Neural cell (in vitro differentiated cells): ENCODE measurements around the gene PGR. TPM values are rescaled to one million over a fixed set of nuclear protein-coding genes. Genes with fewer than 3 reads are reported as not detected.

Source experiments
- H2AFZ ChIP-seq: fragments of 200-600, 300-800 bp; sonication (generic), shearing (Covaris generic); 2 replicates; pipeline ENCODE4 v1.6.0; 2014; ENCODE audit warnings: low read depth, mild to moderate bottlenecking, antibody characterized with exemption, low read length, moderate library complexity
- H3F3A ChIP-seq: fragments of 200-600 bp; shearing (Covaris generic); 2 replicates; pipeline ENCODE4 v1.6.1; 2016; ENCODE audit warnings: mild to moderate bottlenecking, moderate library complexity, mixed read lengths, antibody characterized with exemption, low read length; ENCODE audit not compliant: insufficient read depth, poor library complexity, severe bottlenecking
- H3K27ac ChIP-seq: fragments of 200-600, 300-800 bp; sonication (generic), shearing (Covaris generic); 2 replicates; pipeline ENCODE4 v1.5.1; 2014; ENCODE audit warnings: mild to moderate bottlenecking, low read length, moderate library complexity
- H3K27me3 ChIP-seq: fragments of 300-800, 200-600 bp; sonication (generic), shearing (Covaris generic); 2 replicates; pipeline ENCODE4 v1.6.0; 2014; ENCODE audit warnings: mild to moderate bottlenecking, low read depth, low read length, moderate library complexity; ENCODE audit not compliant: insufficient read depth
- H3K36me3 ChIP-seq: fragments of 300-800, 200-600 bp; sonication (generic), shearing (Covaris generic); 2 replicates; pipeline ENCODE4 v1.5.1; 2014; ENCODE audit warnings: mild to moderate bottlenecking, antibody characterized with exemption, low read length, moderate library complexity; ENCODE audit not compliant: insufficient read depth
- H3K4me2 ChIP-seq: fragments of 300-800, 200-600 bp; sonication (generic), shearing (Covaris generic); 2 replicates; pipeline ENCODE4 v1.6.0; 2014; ENCODE audit warnings: mild to moderate bottlenecking, low read length
- H3K4me3 ChIP-seq: fragments of 300-800, 200-600 bp; sonication (generic), shearing (Covaris generic); 2 replicates; pipeline ENCODE4 v1.5.1; 2014; ENCODE audit warnings: mild to moderate bottlenecking, low read length, moderate library complexity
- H3K79me2 ChIP-seq: fragments of 200-600 bp; shearing (Covaris generic); replicated peaks from 2 replicates; pipeline ENCODE4 v1.6.0; 2014; ENCODE audit warnings: mild to moderate bottlenecking, low read length, moderate library complexity; ENCODE audit not compliant: insufficient read depth
- H3K9ac ChIP-seq: fragments of 300-800, 200-600 bp; sonication (generic), shearing (Covaris generic); 2 replicates; pipeline ENCODE4 v1.6.1; 2016; ENCODE audit warnings: mild to moderate bottlenecking, low read length, mixed read lengths
- H3K9me2 ChIP-seq: fragments of 200-600 bp; shearing (Covaris generic); 2 replicates; pipeline ENCODE4 v1.6.1; 2016; ENCODE audit warnings: mild to moderate bottlenecking, low read length, mixed read lengths; ENCODE audit not compliant: insufficient read depth
- H3K9me3 ChIP-seq: fragments of 200-600, 300-800 bp; sonication (generic), shearing (Covaris generic); 2 replicates; pipeline ENCODE4 v1.6.1; 2016; ENCODE audit warnings: mild to moderate bottlenecking, mixed run types, low read length, moderate library complexity, mixed read lengths
- H4K20me1 ChIP-seq: fragments of 200-600 bp; shearing (Covaris generic); 2 replicates; pipeline ENCODE4 v1.6.1; 2016; ENCODE audit warnings: mild to moderate bottlenecking, mixed run types; ENCODE audit not compliant: insufficient read depth
- CTCF ChIP-seq: fragments of 450-650 bp; IDR thresholded peaks from 2 replicates; pipeline ENCODE4 v1.5.1; 2014; ENCODE audit warnings: antibody characterized with exemption, mild to moderate bottlenecking, moderate library complexity; ENCODE audit not compliant: poor library complexity, severe bottlenecking
- EP300 ChIP-seq: fragments of 450-650 bp; conservative IDR thresholded peaks from 2 replicates; pipeline ENCODE4 v1.6.1; 2014; ENCODE audit warnings: antibody characterized with exemption, mild to moderate bottlenecking, moderate library complexity; ENCODE audit not compliant: poor library complexity, severe bottlenecking
- EZH2 ChIP-seq: fragments of 200-600, 300-800 bp; shearing (Covaris generic), sonication (generic); IDR thresholded peaks from 2 replicates; pipeline ENCODE4 v1.6.1; 2014; ENCODE audit warnings: antibody characterized with exemption, low read length, borderline replicate concordance, mild to moderate bottlenecking; ENCODE audit not compliant: insufficient read depth, poor library complexity, severe bottlenecking
- MXI1 ChIP-seq: fragments of 450-650 bp; conservative IDR thresholded peaks from 2 replicates; pipeline ENCODE4 v1.6.1; 2014; ENCODE audit warnings: antibody characterized with exemption, mild to moderate bottlenecking; ENCODE audit not compliant: poor library complexity, severe bottlenecking
- POLR2AphosphoS5 ChIP-seq: IDR thresholded peaks from 2 replicates; pipeline ENCODE4 v1.6.1; 2012
- RAD21 ChIP-seq: fragments of 450-650 bp; conservative IDR thresholded peaks from 2 replicates; pipeline ENCODE4 v1.6.1; 2014; ENCODE audit warnings: antibody characterized with exemption, mild to moderate bottlenecking, moderate library complexity
- SMC3 ChIP-seq: fragments of 450-650 bp; conservative IDR thresholded peaks from 2 replicates; pipeline ENCODE4 v1.6.1; 2014; ENCODE audit warnings: antibody characterized with exemption, mild to moderate bottlenecking, moderate library complexity; ENCODE audit not compliant: poor library complexity
- TAF1 ChIP-seq: IDR thresholded peaks from 2 replicates; pipeline ENCODE4 v1.6.1; 2012; ENCODE audit warnings: low read depth
- polyA plus RNA-seq: library from polyadenylated mRNA; depleted of rRNA; stranded (reverse); fragments of >200 nt; gene quantifications from 2 replicates; pipeline ENCODE4 v1.2.3, GENCODE V29; 2014
- TF ChIP-seq, protein P1 (sequence below): IDR thresholded peaks from 2 replicates; pipeline ENCODE4 v1.6.1; 2012; ENCODE audit warnings: borderline replicate concordance

Gene PGR
- polyA plus RNA-seq, 1 donor from 2014 or later: not detected

GRCh38 chr11:101030015-101030414 lies 99.6 kb downstream of the PGR start:
- TF ChIP-seq EP300 (no peak), RAD21 (no peak), SMC3 (no peak), EZH2 (no peak), MXI1 (no peak), TAF1 (no peak), POLR2AphosphoS5 (no peak), CTCF (no peak)
- TF ChIP-seq, protein P1, sequence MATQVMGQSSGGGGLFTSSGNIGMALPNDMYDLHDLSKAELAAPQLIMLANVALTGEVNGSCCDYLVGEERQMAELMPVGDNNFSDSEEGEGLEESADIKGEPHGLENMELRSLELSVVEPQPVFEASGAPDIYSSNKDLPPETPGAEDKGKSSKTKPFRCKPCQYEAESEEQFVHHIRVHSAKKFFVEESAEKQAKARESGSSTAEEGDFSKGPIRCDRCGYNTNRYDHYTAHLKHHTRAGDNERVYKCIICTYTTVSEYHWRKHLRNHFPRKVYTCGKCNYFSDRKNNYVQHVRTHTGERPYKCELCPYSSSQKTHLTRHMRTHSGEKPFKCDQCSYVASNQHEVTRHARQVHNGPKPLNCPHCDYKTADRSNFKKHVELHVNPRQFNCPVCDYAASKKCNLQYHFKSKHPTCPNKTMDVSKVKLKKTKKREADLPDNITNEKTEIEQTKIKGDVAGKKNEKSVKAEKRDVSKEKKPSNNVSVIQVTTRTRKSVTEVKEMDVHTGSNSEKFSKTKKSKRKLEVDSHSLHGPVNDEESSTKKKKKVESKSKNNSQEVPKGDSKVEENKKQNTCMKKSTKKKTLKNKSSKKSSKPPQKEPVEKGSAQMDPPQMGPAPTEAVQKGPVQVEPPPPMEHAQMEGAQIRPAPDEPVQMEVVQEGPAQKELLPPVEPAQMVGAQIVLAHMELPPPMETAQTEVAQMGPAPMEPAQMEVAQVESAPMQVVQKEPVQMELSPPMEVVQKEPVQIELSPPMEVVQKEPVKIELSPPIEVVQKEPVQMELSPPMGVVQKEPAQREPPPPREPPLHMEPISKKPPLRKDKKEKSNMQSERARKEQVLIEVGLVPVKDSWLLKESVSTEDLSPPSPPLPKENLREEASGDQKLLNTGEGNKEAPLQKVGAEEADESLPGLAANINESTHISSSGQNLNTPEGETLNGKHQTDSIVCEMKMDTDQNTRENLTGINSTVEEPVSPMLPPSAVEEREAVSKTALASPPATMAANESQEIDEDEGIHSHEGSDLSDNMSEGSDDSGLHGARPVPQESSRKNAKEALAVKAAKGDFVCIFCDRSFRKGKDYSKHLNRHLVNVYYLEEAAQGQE: no peak
- H3K4me2 ChIP-seq: no peak overlapping the region
- H3K9me3 ChIP-seq: no peaks in the 10 kb centered on the region

DNA sequence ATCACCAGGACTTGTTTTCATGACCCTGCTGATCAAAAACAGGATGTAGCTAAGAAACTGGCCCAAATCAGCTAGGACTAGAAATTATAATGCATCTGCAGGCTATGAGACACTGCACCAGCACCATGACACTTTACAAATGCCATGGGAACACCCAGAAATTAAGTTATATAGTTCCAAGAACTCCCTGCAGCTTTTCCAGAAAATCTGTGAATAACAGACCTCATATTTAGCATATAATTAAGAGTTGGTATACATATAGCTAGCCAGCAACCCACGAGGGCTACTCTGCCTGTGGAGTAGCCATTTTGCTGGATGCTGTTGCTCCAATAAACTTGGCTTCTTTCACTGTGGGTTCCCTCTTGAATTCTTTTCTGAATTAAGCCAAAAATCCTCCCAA lies 101.0 kb downstream of the PGR start:
- TF ChIP-seq, protein P1: no peak
- TF ChIP-seq TAF1 (no peak), RAD21 (no peak), MXI1 (no peak), POLR2AphosphoS5 (no peak)
- Histone ChIP-seq H3K9me3 (no peaks in the 10 kb centered on the region), H3K4me2 (no peak overlapping the region), H3K36me3 (no peaks in the 10 kb centered on the region), H3K79me2 (no peaks in the 10 kb centered on the region), H3K27me3 (no peaks in the 10 kb centered on the region), H3K9ac (no peak overlapping the region), H3K9me2 (no peaks in the 10 kb centered on the region), H3K4me3 (no peak overlapping the region), H2AFZ (no peak overlapping the region), H3F3A (no peaks in the 10 kb centered on the region), H3K27ac (no peak overlapping the region), H4K20me1 (no peaks in the 10 kb centered on the region)

More at GRCh38 chr11:101030015-101030414, 99.6 kb downstream of the PGR start:
- no peaks in the 10 kb centered on the region for H3K36me3 ChIP-seq
- H3K27ac ChIP-seq: no peak overlapping the region
- H4K20me1 ChIP-seq: no peaks in the 10 kb centered on the region
- no peaks in the 10 kb centered on the region for H3F3A ChIP-seq
- H3K79me2 ChIP-seq: no peaks in the 10 kb centered on the region
- no peaks in the 10 kb centered on the region for H3K9me2 ChIP-seq
- no peaks in the 10 kb centered on the region for H3K27me3 ChIP-seq
- H2AFZ ChIP-seq: no peak overlapping the region
- no peak overlapping the region for H3K4me3 ChIP-seq
- H3K9ac ChIP-seq: no peak overlapping the region
